Measurements from ENCODE around the gene LRRK2.
"Not testable (repeated sequence)": the region's sequence is repeated elsewhere in the genome, so short reads cannot be mapped to it uniquely, and the experiment has no call there.

LRRK2 gene

DNA sequence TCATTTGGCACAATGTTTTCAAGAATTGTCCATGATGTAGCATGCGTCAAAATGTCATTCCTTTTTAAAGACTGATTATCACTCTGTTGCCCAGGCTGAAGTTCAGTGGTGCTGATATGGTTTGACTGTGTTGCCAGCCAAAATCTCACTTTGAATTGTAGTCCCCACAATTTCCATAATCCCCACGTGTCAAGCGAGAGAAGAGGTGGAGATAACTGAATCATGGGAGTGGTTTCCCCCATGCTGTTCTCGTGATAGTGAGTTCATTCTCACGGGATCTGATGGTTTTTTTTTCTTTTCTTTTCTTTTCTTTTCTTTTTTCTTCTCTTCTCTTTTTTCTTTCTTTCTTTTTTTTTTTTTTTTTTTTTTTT lies 21.8 kb upstream of the LRRK2 start:
- TF ChIP-seq, protein P1, sequence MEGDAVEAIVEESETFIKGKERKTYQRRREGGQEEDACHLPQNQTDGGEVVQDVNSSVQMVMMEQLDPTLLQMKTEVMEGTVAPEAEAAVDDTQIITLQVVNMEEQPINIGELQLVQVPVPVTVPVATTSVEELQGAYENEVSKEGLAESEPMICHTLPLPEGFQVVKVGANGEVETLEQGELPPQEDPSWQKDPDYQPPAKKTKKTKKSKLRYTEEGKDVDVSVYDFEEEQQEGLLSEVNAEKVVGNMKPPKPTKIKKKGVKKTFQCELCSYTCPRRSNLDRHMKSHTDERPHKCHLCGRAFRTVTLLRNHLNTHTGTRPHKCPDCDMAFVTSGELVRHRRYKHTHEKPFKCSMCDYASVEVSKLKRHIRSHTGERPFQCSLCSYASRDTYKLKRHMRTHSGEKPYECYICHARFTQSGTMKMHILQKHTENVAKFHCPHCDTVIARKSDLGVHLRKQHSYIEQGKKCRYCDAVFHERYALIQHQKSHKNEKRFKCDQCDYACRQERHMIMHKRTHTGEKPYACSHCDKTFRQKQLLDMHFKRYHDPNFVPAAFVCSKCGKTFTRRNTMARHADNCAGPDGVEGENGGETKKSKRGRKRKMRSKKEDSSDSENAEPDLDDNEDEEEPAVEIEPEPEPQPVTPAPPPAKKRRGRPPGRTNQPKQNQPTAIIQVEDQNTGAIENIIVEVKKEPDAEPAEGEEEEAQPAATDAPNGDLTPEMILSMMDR (conservative IDR thresholded peaks at IDR 0.05): no peak
- no peak overlapping the region for H3K27ac ChIP-seq

DNA sequence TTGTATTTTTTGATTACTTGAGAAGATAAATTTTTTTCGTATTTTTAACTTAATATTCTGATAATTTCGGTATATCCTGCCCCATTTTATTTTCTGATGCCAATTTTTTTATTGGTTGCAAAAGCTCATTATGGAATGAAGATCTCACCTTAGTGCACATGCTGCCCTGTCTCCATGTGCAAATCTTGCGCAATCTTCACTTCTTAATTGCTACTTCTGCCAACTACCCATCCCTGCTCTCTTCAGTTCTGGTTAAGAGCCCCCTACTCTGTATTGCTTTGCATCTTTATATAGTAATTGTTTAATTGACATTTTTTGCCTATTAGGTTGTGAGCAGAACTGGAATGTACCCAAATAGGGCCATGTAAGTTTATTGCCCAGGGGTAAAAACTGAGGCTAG lies 20.5 kb upstream of the LRRK2 start:
- H3K27ac ChIP-seq: no peak overlapping the region

DNA sequence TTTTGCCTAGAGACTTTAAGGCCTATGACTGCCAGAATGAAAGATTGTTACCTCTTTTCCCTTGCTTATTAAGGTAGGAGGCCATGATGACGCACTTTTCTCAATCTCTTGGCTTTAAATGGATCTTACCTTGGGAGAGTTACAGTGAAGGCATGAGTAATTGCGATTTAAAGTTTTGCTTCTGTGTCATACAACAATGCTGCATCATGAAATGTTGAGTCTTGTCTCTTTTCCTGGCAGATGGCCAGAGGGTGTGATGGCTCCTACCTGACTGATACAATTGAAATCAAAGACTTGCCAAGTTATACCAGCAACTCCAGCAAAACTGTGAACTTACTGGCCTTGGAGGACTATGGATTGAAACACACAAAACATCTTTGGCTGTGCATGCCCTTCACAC lies 17.2 kb upstream of the LRRK2 start:
- TF ChIP-seq, protein P1 (conservative IDR thresholded peaks at IDR 0.05): no peak
- no peak overlapping the region for H3K27ac ChIP-seq

More for the DNA sequence above, 20.5 kb upstream of the LRRK2 start:
- TF ChIP-seq, protein P1 (conservative IDR thresholded peaks at IDR 0.05): no peak

DNA sequence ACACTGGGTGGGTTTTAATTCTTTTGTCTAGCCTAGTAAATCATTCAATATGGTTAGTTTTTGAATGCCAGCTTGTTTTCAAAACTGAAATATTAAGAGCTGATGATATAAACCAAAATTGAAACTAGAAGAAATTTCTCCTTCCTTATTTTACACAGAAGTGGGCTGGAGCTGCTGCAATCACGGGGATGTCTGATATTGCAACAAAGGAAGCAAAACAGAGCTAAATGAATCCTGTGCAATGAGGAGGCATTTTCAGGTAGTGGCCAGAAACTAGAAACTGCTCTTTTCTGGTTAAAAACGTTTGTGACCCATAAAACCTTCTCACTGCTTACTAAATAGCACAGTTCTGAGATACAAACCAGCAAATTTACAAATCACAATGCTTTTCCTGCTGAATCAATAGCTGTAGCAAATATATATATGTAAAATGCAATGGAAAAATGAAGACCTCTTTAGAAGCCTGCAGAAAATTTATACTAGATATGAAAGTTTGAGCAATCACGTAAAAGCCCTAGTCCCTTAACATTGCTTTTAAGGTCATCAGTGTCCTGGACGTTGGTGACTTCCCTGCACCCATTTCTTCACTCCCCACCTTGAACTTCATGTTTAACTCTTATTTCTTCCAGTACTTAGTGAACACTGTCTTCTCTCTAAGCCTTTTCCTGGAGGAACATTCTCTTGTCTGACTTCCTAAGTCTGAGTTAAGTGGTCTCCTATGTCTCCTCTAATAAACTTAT lies 15.9 kb upstream of the LRRK2 start:
- no peak overlapping the region for H3K27ac ChIP-seq

DNA sequence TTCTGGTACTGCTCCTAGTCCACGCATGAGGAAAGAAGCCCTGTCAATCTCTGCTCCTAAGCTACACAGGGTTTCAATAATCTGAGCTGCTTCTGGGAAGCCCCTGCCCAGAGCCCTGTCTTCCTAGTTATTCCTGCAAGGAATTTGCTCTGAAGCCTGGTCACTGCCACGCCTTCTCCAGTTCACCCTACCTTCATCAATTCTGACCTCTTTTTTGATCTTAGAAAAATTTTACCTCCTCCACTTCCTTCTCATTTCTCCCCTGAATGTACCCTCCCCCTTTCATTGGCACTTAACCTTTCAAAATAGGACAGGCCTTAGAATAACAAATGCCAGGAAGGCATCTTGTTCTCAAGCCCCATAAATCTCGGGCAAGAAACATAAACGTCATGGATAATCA lies 14.9 kb upstream of the LRRK2 start:
- TF ChIP-seq, protein P1 (conservative IDR thresholded peaks at IDR 0.05): no peak
- H3K27ac ChIP-seq: no peak overlapping the region

More for the DNA sequence above, 15.9 kb upstream of the LRRK2 start:
- TF ChIP-seq, protein P1 (conservative IDR thresholded peaks at IDR 0.05): no peak

DNA sequence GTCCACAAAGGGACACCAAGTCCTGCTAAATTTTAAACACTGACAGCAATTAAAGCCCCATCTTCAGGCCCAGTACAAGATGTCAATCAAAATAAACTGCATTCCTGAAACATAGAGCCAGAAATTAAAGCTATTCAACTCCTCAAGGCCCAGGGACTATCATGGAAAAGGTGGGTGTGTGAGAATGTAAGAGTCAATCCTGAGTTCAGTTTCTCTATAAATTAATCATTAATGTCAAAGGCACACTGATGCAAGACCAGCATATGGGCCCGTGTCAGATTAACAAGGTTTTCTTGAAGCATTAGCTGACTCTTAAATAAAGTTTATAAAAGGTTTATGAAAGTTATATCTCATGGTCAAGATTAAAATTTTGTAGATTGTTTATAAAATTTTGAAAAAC lies 13.6 kb upstream of the LRRK2 start:
- H3K27ac ChIP-seq: not testable (repeated sequence)

DNA sequence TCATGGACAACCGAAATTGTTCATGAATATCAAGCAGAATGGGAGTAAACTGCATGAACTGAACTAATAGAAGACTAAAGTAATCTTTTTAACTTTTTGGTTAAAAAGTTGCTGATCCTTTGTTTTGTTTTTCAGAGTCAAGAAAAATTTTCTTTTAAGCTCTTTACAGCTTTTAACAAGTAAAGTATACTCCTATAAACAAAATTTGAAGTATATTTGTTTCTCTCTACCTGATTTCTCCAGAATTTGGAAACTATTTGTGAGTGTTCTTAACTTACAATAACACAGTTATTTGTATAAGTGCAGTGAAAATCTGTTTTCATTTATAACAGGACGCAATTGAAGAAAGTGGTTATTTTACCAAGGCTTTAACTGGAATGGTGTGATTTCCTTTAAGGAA lies 12.2 kb upstream of the LRRK2 start:
- TF ChIP-seq, protein P1 (conservative IDR thresholded peaks at IDR 0.05): no peak
- H3K27ac ChIP-seq: no peak overlapping the region

DNA sequence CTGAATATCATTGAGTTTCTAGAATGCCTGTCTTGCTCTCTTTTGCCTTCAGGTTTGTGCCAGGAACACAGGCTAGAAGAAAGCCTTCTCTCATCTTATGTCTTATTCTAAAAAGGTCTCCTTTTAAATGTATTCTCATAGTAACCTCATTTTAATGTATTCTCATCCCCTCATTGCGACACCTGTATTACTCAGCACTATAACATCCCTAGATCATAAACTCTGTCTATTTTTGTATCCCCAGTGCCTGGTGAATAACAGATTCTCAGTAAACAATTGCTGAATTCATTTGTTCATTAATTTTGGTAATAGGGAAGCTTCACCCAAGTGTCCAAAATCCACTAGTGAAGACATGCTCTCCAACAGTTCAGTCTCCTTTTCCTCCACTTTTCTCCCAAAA lies 8.8 kb upstream of the LRRK2 start:
- TF ChIP-seq, protein P1 (conservative IDR thresholded peaks at IDR 0.05): no peak
- no peak overlapping the region for H3K27ac ChIP-seq

Measured in VCaP (cell line).